Karpas-422 (cell line): ENCODE results near the gene CDC5L. TPM values are rescaled to one million over a fixed set of nuclear protein-coding genes. Genes with fewer than 3 reads are reported as not detected.

Source experiments
- DNase-seq: peaks from one replicate; pipeline ENCODE4 v3.0.0-alpha.2; 2015
- H2AFZ ChIP-seq: fragments of 200-600 bp; sonication (generic); 2 replicates; pipeline ENCODE4 v1.6.1; 2014; ENCODE audit warnings: antibody characterized with exemption, low read length, mixed read lengths
- H3K27ac ChIP-seq: fragments of 200-600 bp; sonication (generic); 2 replicates; pipeline ENCODE4 v1.5.1; 2014; ENCODE audit warnings: mild to moderate bottlenecking, low read length, moderate library complexity
- H3K27me3 ChIP-seq: fragments of 200-600 bp; sonication (generic); 2 replicates; pipeline ENCODE4 v1.6.1; 2014; ENCODE audit warnings: low read length, mixed read lengths
- H3K36me3 ChIP-seq: fragments of 200-600 bp; sonication (generic); 2 replicates; pipeline ENCODE4 v1.6.1; 2014; ENCODE audit warnings: low read length, mixed read lengths; ENCODE audit not compliant: insufficient read depth
- H3K4me1 ChIP-seq: fragments of 200-600 bp; sonication (generic); 2 replicates; pipeline ENCODE4 v1.6.1; 2014; ENCODE audit warnings: mild to moderate bottlenecking, low read length, mixed read lengths
- H3K4me2 ChIP-seq: fragments of 200-600 bp; sonication (generic); 2 replicates; pipeline ENCODE4 v1.6.1; 2014; ENCODE audit warnings: low read length, low read depth, mild to moderate bottlenecking; ENCODE audit not compliant: poor library complexity, severe bottlenecking
- H3K4me3 ChIP-seq: fragments of 200-600 bp; sonication (generic); 2 replicates; pipeline ENCODE4 v1.5.1; 2014; ENCODE audit warnings: mild to moderate bottlenecking, antibody characterized with exemption, low read length, mixed read lengths
- H3K79me2 ChIP-seq: fragments of 200-600 bp; sonication (generic); 2 replicates; pipeline ENCODE4 v1.6.1; 2014; ENCODE audit warnings: mild to moderate bottlenecking, low read length, mixed read lengths
- H3K9ac ChIP-seq: fragments of 200-600 bp; sonication (generic); 2 replicates; pipeline ENCODE4 v1.6.0; 2014; ENCODE audit warnings: low read length
- H3K9me2 ChIP-seq: fragments of 200-600 bp; sonication (generic), shearing (Covaris generic); replicated peaks from 2 replicates; pipeline ENCODE4 v1.6.0; 2014; ENCODE audit warnings: mild to moderate bottlenecking, low read length, moderate library complexity; ENCODE audit not compliant: insufficient read depth
- H3K9me3 ChIP-seq: fragments of 300-700, 200-600 bp; sonication (generic); 2 replicates; pipeline ENCODE4 v1.6.1; 2014; ENCODE audit warnings: low read length, mixed read lengths
- H4K20me1 ChIP-seq: fragments of 200-600 bp; sonication (generic); 2 replicates; pipeline ENCODE4 v1.6.1; 2014; ENCODE audit warnings: mild to moderate bottlenecking, antibody characterized with exemption, low read length, low read depth; ENCODE audit not compliant: insufficient read depth
- total RNA-seq: library from RNA; depleted of rRNA; stranded (reverse); fragments of >200 nt; shearing (Covaris generic); gene quantifications from 2 replicates; pipeline ENCODE4 v1.2.3, GENCODE V29; 2014; ENCODE audit warnings: low replicate concordance

The CDC5L gene
- total RNA-seq, 1 experiment from 2014 or later = 19.1 TPM

DNA sequence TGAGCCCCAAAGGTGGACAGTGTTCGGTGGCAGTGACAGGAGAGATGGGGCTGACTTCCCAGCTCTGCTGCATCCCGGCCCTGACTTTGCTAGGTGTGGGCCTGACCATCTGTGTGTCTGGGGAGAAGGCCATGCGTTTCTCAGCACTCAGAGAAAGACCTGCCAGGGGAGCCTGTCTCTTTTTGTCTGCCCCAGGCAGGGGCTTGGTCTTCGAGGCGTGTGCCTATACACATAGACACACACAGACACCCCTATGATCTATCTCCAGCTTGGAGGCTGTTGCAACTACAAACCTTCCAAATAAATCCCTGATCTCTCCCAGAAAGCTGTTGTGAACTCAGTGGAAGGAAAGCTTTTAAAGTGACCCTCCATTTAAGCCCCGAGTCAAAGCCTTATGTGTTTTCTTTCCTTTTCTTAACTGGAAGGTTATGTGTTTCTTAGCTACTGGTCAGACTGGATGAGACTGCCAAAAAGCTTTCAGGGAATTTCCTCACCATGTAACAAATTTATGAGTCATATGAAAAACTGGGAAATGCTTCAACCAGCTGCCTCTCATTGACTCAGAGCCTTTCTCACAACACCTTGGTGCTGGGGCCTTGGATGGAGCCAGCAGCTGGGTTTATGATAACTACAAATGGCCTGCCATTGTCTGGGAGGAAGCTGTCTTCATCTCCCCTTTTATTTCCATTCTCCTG, 102.6 kb downstream of the CDC5L start:
- no peak overlapping the region for H3K9ac ChIP-seq
- H4K20me1 ChIP-seq = no peaks in the 10 kb centered on the region
- no peaks in the 10 kb centered on the region for H3K36me3 ChIP-seq
- H3K4me2 ChIP-seq = no peak overlapping the region
- H3K9me3 ChIP-seq = no peaks in the 10 kb centered on the region
- DNase-seq = no peak
- no peak overlapping the region for H2AFZ ChIP-seq
- H3K9me2 ChIP-seq = no peaks in the 10 kb centered on the region
- H3K79me2 ChIP-seq = no peaks in the 10 kb centered on the region
- no peak overlapping the region for H3K4me3 ChIP-seq
- H3K27me3 ChIP-seq = no peaks in the 10 kb centered on the region
- no peak overlapping the region for H3K27ac ChIP-seq
- no peaks in the 10 kb centered on the region for H3K4me1 ChIP-seq

DNA sequence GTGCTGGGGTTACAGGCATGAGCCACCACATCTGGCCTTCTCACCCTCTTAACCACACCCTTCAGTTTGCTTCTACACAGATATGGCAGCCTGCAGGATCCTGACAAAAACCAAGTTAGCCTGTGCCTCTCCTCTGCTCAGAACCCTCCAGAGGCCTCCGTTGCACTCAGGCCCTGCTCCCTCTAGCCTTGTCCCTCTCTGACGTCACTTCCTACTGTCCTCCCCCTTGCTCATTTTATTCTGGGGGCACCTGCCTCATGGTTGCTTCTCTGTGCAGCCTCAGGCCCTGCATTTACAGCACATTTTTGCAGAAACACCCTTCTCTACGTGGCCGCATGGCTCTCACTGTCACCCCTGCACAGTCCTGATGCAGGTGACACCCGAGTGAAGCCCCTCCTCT, 105.6 kb downstream of the CDC5L start:
- no peaks in the 10 kb centered on the region for H3K9me2 ChIP-seq
- H3K27me3 ChIP-seq = no peaks in the 10 kb centered on the region
- H2AFZ ChIP-seq = no peak overlapping the region
- H3K9me3 ChIP-seq = no peaks in the 10 kb centered on the region
- H3K4me1 ChIP-seq = no peaks in the 10 kb centered on the region
- H4K20me1 ChIP-seq = no peaks in the 10 kb centered on the region
- H3K4me3 ChIP-seq = no peak overlapping the region
- no peak overlapping the region for H3K27ac ChIP-seq
- no peaks in the 10 kb centered on the region for H3K36me3 ChIP-seq
- H3K79me2 ChIP-seq = no peaks in the 10 kb centered on the region
- no peak overlapping the region for H3K4me2 ChIP-seq
- DNase-seq = no peak
- H3K9ac ChIP-seq = no peak overlapping the region

DNA sequence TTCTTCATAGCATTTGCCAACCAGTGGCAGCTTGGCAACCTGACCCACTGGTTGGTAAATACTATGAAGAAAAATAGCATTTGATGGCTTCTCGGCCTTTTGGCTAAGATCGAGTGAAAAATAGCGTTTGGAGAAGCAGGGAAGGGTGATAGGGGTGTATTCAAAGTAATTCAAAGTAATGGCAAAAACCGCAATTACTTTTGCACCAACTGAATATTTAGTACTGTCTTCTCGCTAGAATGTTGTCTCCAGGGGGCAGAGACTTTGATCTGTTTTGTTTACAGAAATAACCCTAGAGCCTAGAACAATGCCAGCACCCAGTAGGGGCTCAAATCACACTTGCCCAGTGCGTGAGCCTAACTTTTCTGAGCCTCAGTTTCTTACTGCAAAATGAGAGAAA, 106.1 kb downstream of the CDC5L start:
- DNase-seq = no peak
- Histone ChIP-seq H3K4me1 (no peaks in the 10 kb centered on the region), H3K4me2 (no peak overlapping the region), H3K9me2 (no peaks in the 10 kb centered on the region), H3K9ac (no peak overlapping the region), H2AFZ (no peak overlapping the region), H3K27me3 (no peaks in the 10 kb centered on the region), H3K27ac (no peak overlapping the region), H3K4me3 (no peak overlapping the region), H3K79me2 (no peaks in the 10 kb centered on the region), H3K9me3 (no peaks in the 10 kb centered on the region), H3K36me3 (no peaks in the 10 kb centered on the region), H4K20me1 (no peaks in the 10 kb centered on the region)

DNA sequence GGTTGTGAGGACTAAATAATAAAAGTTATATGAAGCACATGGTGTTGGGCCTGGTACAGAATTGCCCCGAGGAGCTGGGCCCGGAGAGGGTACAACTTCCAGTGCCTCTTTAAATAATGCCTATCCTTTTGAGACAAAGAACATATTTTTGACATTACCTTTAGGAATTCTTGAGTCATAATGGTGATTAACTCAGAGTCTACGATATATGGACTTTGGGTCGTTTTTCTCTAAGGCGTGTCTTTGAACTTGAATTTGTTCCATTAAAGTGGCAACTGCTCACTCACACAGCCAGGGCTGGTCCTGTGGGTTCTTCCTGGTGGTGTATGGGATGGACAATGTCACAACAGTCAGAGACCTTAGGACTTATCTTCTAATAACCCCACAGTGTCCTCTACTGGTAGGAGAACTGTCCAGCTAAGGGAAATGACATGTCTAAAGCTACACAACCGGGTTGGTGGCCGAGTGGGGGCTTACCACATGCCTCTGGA, 106.5 kb downstream of the CDC5L start:
- H3K4me3 ChIP-seq = no peak overlapping the region
- no peaks in the 10 kb centered on the region for H3K9me2 ChIP-seq
- no peak overlapping the region for H3K27ac ChIP-seq
- DNase-seq = no peak
- no peaks in the 10 kb centered on the region for H4K20me1 ChIP-seq
- no peaks in the 10 kb centered on the region for H3K9me3 ChIP-seq
- no peaks in the 10 kb centered on the region for H3K4me1 ChIP-seq
- no peaks in the 10 kb centered on the region for H3K36me3 ChIP-seq
- H3K9ac ChIP-seq = no peak overlapping the region
- no peaks in the 10 kb centered on the region for H3K79me2 ChIP-seq
- H3K4me2 ChIP-seq = no peak overlapping the region
- no peak overlapping the region for H2AFZ ChIP-seq
- H3K27me3 ChIP-seq = no peaks in the 10 kb centered on the region

DNA sequence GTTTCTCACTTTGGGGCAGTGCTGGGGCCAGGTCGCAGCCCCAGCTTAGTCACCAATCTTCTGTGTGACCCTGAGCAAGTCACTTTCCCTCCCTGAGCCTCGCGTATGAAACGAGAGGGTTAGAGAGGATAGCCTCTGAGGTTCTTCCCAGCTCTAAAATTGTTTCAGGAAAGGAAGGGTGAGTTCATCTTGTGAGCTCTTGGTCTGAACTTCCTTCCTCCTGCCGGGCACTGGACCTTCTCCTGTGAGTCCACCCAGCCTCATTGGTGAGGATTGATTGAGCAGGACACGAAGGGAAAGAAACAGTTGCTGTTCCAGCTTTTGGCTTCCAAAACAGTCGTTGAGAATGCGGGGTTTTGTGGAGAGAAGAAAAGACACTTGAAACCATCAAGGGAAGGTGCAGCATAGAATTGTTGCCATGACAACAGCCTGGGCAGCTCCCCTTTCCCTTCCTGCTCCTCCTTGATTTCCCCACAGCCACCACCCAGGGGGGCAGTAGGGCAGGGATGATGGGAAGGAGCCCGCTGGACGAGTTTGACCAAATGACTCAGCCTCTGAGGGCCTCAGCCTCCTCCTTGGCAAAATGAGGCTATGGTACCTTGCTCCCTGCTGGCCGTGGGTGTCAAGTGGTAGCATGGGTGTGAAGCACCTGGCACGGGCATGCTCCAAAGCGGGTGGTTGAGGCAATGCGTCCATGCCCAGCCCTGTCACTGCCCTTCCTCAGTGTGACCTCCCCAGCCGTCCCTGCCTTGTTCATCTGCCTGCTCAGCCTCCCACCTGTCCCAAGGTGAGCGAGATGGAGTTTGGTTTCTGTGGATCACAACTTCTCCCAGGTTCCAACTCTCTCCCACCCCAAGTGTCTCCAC, 107.8 kb downstream of the CDC5L start:
- H3K9me2 ChIP-seq = no peaks in the 10 kb centered on the region
- no peak overlapping the region for H3K9ac ChIP-seq
- H3K27me3 ChIP-seq = no peaks in the 10 kb centered on the region
- H3K4me1 ChIP-seq = no peaks in the 10 kb centered on the region
- no peak overlapping the region for H3K4me2 ChIP-seq
- no peaks in the 10 kb centered on the region for H3K36me3 ChIP-seq
- no peak overlapping the region for H2AFZ ChIP-seq
- no peaks in the 10 kb centered on the region for H4K20me1 ChIP-seq
- H3K4me3 ChIP-seq = no peak overlapping the region
- no peaks in the 10 kb centered on the region for H3K79me2 ChIP-seq
- H3K27ac ChIP-seq = no peak overlapping the region
- DNase-seq = no peak
- no peaks in the 10 kb centered on the region for H3K9me3 ChIP-seq

DNA sequence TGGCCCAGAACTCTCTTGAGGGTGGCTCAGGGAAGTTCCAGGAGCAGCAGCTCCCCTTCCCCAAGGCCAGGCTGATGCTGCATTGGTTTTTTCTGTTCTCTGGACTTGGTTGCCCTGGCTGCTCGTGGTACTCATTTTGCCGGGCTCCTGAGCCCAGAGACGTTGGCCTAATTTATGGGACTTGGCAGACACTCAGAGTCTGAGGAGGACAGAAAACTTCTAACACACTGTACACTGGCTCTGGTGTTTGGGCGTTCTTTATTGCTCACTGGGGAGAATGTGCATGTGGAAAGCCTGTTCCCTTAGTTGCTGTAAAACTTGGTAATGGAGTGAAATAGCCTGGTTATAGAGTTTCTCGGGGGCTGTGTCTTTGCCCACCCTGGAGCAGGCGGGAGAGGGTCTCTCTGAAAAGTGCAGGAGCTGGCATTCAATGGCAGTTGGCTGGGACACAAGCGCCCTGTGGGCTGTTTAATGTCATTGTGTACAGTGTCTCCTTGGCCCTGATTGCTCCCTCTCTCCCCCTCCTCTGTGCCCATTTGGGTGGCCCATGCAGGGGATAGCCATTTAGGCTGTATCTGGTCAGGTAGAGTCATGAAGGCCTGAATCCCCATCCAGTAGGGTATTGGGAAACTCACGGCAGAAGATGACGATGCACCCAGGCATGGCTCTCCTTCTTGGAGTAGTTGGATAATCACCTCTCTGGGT, 109.3 kb downstream of the CDC5L start:
- H3K9ac ChIP-seq = no peak overlapping the region
- no peak for DNase-seq

DNA sequence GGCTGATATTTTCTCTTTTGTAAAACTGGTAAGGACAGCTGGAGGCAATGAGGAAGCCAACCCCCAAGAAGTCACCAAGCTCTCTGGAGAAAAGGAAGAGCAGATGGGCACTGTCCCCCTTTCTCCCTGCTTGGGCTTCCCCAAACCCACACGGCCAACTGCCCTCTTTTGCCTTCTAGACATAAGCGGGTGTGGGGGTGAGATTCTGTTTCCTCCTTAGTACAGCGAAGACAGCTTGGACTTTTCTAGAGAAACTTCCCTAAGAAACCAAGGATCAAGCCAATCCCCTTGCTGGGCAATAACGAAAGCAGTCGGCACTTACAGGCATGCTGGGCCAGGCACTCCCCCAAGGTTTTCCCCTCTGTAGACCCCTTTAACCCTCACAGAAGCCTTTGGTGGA, 110.3 kb downstream of the CDC5L start:
- Histone ChIP-seq H4K20me1 (no peaks in the 10 kb centered on the region), H2AFZ (no peak overlapping the region), H3K4me2 (no peak overlapping the region), H3K9me2 (no peaks in the 10 kb centered on the region), H3K4me3 (no peak overlapping the region), H3K4me1 (no peaks in the 10 kb centered on the region), H3K27me3 (no peaks in the 10 kb centered on the region), H3K27ac (no peak overlapping the region), H3K9ac (no peak overlapping the region), H3K79me2 (no peaks in the 10 kb centered on the region), H3K9me3 (no peaks in the 10 kb centered on the region), H3K36me3 (no peaks in the 10 kb centered on the region)
- DNase-seq = no peak

More for the DNA sequence above, 109.3 kb downstream of the CDC5L start:
- no peak overlapping the region for H2AFZ ChIP-seq
- H3K27me3 ChIP-seq = no peaks in the 10 kb centered on the region
- H3K36me3 ChIP-seq = no peaks in the 10 kb centered on the region
- no peaks in the 10 kb centered on the region for H3K9me3 ChIP-seq
- no peaks in the 10 kb centered on the region for H4K20me1 ChIP-seq
- H3K4me1 ChIP-seq = no peaks in the 10 kb centered on the region
- H3K27ac ChIP-seq = no peak overlapping the region
- H3K79me2 ChIP-seq = no peaks in the 10 kb centered on the region
- no peak overlapping the region for H3K4me2 ChIP-seq
- no peak overlapping the region for H3K4me3 ChIP-seq
- H3K9me2 ChIP-seq = no peaks in the 10 kb centered on the region

DNA sequence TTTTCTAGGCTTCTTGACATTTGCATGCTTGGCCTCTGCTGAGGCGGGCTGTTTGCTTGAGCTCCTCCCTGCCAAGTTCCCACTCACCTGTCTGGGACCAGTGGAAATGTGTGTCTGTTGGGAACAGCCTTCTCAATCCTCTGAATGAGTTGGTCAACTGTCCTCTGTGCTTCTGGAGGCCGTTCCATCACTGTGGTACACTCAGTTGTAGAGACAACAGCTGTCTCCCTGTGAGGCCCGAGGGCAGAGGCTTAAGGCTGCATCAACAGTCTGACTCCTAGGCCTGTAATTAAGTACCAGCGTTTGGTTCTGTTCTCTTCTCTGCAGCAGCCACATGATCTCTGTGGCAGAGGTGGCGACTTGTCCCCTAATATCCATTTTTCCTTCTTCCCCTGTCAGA, 110.9 kb downstream of the CDC5L start:
- no peak overlapping the region for H3K4me2 ChIP-seq
- no peak for DNase-seq
- no peaks in the 10 kb centered on the region for H3K27me3 ChIP-seq

More for the DNA sequence above, 110.9 kb downstream of the CDC5L start:
- Histone ChIP-seq H3K9me3 (no peaks in the 10 kb centered on the region), H3K4me3 (no peak overlapping the region), H3K36me3 (no peaks in the 10 kb centered on the region), H3K27ac (no peak overlapping the region), H2AFZ (no peak overlapping the region), H3K79me2 (no peaks in the 10 kb centered on the region), H4K20me1 (no peaks in the 10 kb centered on the region), H3K9me2 (no peaks in the 10 kb centered on the region), H3K4me1 (no peaks in the 10 kb centered on the region), H3K9ac (no peak overlapping the region)
